Hepatic stellate cell (primary cell): ENCODE measurements around the gene ABHD13.
"Not testable (repeated sequence)": the region's sequence is repeated elsewhere in the genome, so short reads cannot be mapped to it uniquely, and the experiment has no call there.

ENCODE experiments used
- DNase-seq: peaks from one replicate; pipeline ENCODE4 v3.0.0; 2011; ENCODE audit warnings: low spot score

The ABHD13 gene

DNA sequence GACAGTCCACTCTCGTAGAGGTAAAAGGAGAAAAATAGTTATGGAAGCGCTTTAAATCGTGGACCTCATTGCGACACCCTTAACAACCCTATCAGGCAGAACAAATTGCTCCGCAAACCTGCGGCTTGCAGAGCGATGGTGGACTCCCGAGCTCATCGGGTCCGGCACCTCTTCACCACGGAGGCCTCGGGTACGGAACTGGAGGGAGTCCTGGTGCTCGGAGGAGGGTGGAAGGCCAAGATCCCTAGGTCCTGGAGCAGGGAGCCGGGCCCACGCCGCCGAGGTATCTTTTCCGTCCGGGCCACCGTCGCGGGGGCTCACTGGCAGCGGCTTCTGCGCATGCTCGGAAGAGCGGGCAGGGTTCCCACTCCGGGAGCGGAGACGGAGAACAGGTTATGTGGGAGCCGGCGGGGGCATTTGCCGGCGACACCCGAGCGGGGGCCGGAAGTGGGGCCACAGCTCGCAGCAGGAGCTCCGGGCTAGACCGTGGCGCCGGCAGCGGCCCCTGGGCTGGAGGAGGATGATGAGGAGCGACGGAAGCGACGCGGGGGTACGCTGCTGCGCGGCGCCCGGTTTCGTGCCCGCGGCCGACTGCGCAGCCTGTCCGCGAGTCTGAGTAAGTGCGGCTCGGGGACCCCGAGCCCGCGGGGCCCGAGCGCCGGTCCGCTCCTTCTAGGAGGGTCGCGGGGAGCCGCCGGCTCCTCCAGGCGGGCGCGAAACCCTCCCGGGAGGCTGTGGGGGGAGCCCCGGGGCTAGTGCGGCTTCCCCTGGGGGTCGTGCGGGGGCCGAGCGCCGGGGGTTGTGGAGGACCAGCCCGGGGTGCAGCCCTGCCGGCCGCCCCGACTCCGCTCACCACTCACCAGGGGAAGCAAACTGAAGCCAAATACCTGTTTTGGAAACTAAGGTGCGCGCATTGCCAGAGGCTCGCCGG lies at the start of gene ABHD13:
TSS of gene ABHD13 (plus strand) at position 349 of the 931 bp plus-strand sequence. CDS start 10,827 bp downstream, outside the sequence.
- peak; percentile 91 for DNase-seq

DNA sequence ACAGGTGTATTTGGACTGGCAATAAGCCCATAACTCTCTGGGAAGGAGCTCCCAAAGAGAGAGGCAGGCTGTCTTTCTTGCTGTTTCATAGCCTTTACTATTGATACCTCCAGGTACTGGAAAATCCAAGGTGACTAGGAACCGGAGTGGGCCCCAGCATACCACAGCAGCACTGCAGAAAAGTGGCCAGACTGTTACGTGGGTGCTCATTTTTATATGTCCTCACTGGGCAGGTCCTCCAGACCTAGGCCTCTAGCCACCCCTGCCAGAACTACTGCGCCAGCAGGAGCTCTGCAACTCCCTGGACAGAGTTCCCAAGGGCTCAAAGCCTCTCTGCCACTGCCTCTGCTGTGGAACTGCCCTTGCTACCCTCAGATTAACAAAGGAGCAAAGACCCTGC lies 49.3 kb upstream of the ABHD13 start:
- no peak for DNase-seq

DNA sequence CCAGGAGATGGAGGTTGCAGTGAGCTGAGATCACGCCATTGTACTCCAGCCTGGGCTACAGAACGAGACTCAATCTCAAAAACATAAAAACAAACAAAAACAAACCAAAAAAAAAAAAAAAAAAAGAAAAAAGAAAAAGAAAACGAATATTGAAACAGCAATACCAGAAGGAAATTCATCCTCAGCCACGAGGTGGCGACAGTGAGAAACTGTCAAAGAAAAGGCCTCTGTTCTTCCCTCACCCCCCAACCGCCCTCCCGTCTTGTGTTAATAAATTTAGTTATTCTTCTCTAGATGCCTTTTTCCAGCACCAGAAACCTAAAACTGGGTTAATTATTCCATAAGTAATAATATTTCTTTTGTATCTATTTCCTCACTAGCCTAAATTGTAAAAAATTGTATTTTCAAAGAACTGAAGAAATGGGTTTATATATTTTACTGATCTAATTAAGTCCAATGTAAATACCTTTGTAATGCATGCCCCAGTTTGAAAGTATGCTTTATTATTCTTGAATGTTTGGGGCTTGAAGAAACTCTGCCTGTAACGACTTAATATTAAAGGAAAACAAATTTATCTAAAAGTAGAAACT lies 41.4 kb upstream of the ABHD13 start:
- DNase-seq, result peak; percentile 8

DNA sequence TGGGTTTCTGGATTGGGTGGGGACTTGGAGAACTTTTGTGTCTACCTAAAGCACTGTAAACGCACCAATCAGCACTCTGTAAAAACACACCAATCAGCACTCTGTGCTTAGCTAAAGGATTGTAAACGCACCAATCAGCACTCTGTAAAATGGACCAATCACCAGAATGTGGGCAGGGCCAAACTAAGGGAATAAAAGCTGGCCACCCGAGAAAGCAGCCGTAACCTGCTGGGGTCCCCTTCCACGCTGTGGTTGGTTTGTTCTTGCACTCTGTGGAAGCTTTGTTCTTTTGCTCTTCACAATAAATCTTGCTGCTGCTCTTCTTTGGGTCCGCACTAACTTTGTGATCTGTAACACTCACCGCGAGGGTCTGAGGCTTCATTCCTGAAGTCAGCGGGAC lies 40.1 kb upstream of the ABHD13 start:
- no peak for DNase-seq

DNA sequence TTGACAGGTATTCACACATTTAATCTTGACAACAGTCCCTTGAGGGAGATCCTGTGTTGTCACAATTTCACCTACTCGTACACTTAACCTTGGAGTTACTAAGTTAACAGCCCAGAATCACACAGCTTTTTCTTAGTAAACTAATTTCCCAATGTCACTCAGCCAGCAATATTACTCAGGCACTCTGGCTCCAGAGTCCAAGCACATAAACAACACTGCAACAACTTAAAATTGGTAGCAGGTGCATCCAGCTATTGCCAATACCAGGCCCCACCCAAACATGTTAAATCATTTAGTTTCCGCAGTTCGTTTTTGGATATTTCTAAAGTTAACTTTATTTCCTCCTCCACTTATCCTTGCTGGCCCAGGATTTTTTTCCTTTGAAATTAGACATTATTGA lies 35.5 kb upstream of the ABHD13 start:
- no peak for DNase-seq

DNA sequence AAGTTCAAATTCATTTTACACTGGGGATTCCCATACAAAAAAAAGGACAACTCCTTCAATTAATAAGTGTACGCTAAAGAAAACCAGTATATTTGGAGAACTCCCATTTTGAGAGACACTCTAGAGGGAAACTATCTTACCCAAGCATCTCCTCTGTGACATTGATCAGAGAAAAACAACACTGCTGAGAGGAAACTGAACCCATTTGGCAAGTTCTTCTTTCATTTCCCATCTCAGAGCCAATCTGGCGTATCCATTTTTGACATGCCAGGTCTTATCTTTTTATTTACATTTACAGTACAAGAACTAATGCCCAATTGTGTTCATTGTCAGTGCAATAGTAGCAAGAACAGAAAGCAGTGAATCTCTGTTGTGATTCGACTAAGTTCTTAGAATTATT lies 33.0 kb upstream of the ABHD13 start:
- DNase-seq, result no peak

DNA sequence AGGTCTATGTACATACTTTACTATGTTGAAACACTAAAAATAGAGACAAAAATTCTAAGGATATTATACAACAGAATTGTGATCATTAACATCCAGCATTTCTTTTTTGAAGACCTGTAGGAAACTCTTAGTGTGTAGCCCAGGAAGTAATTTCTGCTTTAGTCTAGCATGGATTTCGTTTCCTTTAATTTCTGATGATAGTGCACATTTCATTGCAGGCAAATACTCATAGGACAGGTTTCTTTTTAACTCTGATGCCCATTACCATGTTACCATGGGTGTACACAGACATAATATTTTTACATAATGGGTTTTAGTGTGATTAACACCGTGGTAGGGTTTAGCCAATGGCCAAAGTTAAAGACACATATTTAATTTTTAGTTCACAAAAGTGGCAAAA lies 29.9 kb upstream of the ABHD13 start:
- no peak for DNase-seq

DNA sequence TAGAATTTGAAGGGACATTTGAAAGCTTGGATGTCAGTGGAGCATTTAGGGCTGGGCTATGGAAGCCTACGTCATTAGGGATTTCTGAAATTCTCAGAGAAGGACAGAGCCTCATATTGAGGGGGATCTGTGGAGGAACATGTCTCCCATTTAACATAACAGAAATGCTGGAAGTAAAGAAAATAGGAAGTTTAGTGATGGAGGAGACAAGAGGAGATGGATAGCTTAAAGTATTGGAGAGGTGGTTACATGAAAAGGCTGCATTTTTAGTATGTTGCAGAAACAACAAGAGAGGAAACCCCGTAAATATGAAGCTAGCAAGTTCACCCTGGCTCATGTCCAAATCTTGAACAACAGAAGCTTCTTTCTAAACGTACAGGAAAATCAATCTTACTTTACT lies 27.3 kb upstream of the ABHD13 start:
- no peak for DNase-seq

DNA sequence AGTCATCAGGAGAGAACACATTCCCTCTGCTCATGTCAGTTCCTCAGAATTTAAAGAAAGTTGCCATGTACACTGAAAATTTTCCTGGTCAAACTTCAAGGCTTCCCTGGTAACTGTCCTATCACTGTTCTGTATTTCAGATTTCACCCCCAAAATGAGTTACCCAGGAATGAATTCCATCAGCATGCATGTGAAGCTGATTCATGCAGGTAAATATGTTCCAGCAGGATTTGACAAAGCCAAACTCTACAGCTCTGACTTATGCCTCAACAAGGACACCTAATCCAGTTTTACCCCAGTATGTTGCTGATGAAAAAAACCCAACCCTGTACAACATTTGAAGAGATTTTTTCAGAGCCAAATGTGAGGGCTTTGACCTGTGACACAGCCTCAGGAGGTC lies 24.4 kb upstream of the ABHD13 start:
- DNase-seq, result no peak

DNA sequence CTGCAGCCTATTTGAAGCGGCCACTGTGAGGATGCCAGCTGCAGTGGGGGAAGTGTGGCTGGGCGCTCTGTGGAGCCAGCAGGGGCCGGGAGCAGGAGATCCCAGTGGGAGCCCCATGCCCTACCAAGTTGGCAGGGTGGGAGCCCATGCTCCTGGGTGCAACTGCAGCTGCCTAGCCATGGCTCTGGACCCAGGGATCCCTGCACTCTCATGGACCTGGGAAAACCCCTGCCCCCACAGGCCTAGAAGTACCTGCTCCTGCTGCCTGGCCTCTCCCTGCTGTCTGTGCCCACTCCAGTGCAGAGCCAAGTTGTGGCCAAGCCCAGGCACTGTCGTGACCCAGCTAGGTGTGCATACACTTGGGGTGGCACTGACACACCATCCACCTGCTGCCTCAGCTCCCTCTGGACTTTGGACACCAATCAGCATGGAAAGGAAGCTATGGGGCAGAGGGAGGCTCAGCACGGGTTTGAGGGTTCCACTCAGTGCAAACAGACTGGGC lies 23.7 kb upstream of the ABHD13 start:
- no peak for DNase-seq

DNA sequence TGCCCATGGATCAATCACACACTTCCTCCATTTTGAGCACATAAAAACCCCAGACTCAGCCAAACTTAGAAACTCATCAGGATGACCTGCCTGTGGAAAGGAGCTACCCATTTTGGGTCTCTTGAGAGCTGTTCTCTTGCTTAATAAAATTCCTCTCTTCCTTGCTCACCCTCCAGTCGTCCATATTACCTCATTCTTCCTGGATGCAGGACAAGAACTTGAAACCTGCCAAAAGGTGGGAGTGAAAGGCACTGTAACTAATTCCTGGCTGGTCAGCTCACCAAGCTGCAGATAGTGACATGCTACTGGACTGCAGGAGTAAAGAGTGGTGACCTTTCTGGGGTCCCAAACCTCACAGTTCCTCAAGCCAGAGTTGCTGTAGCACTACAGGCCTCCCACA lies 23.0 kb upstream of the ABHD13 start:
- no peak for DNase-seq

DNA sequence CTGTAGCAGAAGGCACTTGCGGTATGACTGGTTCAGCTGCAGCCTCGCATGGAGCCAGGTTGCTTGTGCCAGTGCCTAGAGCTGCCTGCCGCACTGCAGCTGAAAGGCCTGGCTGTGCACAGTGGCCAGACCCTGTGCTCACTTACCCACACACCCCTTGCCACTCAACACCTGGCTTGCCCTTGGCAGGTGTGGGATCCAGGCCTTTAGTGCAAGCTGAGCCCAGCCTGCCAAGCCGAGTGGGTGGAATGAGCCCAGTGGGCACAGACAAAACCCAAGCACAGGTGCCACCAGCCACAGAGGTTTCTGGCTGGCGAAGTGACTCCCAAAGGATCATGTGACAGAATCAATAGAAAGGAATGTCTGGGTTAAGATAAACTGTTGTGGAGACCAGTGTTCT lies 22.3 kb upstream of the ABHD13 start:
- no peak for DNase-seq

DNA sequence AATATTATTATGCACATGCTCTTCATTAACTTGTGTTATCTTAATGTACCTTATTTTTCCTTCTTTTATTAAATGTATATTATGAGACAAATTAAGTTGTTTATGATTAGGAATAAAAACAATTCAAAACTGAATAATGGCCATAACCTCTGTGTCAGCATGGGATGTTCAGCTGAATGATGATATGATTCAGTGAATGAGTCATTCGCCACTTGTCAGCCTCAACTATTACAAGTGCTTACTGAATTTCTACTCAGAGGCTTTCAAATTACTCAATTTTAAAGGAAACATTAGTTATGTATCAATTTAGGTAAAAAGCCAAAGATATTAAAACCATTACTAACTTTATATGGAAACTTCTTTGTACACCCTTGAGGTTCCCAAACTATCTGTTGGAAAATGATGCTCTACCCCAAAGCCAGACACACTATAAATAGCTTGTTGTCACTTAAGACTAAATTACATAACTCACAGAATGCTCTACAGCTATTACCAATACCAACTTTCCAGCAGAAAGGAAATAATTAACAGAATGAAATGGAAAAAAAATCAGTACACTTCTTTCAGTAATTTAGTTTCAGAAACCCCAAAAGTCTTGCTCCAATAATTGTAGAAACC lies 17.3 kb upstream of the ABHD13 start:
- DNase-seq, result no peak

DNA sequence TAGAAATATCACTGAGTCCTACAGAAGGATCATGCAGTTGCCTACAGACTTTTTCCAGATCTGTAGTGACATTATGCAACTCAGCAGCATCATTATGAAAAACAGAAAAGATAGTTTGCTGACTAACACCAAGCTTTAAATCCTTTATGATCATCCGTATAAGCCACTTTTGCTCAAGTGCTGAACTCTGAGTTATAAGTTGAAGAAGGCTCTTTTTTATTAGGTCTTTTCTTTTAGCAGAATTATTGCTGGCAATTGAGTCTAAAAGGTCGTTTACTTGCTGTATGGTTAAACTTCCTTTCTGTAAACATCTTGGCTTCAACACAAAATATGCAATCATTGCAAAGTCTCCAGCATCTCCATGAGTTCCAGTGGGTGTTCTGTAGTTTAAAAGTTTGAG lies 7.6 kb upstream of the ABHD13 start:
- DNase-seq, result no peak

DNA sequence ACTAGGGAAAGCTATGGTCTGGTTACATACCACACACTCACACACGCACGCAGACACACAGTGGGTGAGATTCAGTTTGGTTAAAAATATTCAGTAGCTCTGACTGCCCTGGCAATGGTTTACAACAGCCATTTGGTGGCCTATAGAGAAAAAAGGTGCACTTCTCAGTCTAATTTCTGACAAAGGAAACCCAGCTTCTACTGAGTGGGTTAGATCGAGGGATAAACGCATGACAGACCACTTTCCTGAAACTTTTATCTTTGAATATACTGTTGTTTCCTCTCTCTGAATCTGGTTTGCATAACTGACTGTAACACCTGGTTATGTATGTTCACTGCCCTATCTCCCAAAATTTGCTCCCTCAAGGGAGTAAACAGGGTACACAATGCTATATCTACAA lies 5.3 kb upstream of the ABHD13 start:
- no peak for DNase-seq

DNA sequence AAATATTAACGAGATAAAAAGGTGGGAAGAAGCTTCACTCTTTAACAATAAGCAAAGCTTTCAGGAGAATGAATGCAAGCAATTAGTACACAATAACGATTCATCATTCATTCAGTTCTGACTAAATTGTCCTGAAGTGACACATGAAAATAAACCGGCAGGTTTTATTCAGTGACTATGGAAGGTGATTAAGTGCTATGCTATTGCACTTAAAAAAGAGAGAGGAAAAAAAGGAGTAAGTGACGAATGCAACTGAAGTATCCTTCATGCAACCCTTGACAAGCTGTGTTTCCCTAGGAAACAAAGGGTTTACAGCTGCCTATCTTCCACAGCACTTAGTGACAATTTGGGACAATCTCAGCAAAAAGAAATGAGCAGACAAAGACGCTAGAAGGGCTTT lies 4.2 kb upstream of the ABHD13 start:
- no peak for DNase-seq

DNA sequence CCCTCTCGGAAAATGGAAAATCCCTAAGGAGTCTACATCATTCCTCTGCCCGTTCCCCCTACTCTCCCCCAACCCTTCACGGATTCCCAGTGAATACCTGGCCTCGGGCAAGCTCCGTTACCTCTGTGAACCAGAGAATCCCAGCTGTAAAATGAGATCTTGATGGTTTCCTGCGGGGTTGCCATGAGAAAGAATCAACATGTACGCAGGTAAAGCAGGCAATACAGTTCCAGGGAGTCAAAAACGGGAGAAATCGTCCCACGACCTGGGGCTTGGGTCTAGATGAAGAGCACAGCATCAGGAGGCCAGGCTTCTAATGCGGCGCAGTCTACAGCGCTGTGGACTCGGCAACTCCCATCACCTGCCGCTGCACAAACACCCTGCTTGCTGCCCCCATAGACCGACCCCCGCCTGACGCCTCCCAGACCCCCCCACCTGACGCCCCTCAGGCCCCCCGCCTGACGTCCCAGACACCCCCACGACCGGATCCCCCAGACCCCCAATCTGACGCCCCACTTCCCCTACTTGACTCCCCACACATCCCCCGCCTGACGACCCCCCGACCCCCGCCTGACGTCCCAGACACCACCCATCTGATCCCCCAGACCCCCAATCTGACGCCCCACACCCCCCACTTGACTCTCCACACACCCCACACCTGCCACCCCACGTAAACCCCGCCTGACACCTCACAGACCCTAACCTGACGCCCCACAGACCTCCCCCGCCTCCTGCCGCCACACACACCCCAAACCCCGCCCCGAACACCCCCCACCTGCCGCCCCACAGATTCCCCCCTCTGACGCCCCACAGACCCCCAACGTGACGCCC lies 3.5 kb upstream of the ABHD13 start:
- no peak for DNase-seq

DNA sequence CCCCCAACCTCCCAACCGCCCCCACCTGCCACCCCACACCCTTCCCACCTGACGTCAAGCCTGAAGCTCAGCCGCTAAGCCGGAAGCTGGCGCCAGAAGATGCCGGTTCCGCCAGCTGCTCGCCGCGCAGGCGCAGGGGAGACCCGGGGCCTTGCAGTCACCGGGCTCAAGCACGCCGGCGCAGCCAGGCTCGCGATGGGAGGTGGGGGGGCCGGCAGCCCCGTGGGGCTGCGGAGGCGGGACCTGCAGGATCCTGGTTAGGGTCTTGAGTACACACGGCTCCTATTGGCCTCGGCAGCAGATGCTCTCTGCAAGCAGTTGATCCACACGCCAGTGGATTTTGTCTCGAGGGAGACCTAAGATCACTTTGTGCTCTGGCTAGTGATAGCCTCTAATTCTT lies 2.8 kb upstream of the ABHD13 start, which contains the start of gene LIG4:
TSS of gene LIG4 (minus strand) at position 101 of the 400 bp plus-strand sequence. CDS start 4,268 bp downstream, outside the sequence.
- DNase-seq, result peak; percentile 96

DNA sequence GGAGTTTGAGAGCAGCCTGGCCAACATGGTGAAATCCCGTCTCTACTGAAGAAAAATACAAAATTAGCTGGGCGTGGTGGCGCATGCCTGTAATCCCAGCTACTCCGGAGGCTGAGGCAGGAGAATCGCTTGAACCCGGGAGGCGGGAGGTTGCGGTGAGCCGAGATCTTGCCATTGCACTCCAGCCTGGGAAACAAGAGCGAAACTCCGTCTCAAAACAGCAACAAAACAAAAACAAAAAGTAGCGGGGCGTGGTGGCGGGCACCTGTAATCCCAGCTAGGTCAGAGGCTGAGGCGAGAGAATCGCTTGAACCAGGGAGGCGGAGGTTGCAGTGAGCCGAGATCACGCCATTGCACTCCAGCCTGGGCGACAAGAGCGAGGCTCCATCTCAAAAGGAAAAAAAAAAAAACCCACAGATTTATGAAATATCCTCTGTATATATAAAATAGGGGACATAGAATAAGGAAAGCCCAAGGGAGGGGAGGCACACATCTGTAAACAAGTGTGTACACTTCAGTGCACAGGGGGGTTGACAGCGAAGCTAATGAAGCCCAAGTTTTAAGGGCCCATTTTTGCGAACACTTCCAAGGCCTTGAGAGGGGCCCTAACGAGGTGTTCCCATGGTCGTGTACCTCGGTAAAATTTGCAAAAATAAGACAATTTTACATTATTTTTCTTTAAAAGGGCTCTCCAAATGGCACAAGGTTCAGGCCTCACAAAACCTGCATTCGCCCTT lies 717 bp upstream of the ABHD13 start:
- DNase-seq, result not testable (repeated sequence)

DNA sequence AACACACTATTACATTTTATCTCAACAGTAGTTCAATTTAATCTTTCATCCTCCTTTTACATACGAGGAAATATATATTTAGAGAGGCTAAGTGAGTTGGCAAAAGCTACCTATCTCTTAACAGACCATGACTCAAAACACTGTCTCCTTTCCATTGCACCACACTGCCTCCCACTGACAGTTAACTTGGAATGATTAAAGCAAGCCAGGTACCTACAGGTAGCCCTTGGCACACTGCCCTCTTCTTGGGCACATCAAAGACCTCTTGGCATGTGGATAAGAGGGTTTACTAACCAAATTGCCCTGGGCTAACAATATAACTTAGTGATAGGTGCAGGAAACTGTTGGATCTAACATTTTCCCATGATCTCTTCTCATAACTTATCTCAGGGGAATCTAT lies 1.8 kb downstream of the ABHD13 start:
- no peak for DNase-seq
